IPS-NIHi11 (cell line): ENCODE measurements around the gene GZMM.

Experiments used
- DNase-seq: peaks from one replicate; pipeline ENCODE4 v3.0.0; 2012; ENCODE audit warnings: mixed read lengths, low spot score

Gene GZMM

GRCh38 chr19:535017-535835 lies 8.6 kb upstream of the GZMM start:
- DNase-seq: no peak

- DNase-seq: no peak
Measured at GRCh38 chr19:536031-536880, 7.6 kb upstream of the GZMM start.

GRCh38 chr19:536881-537404 lies 6.9 kb upstream of the GZMM start:
- no peak for DNase-seq

- no peak for DNase-seq
Measured at GRCh38 chr19:538641-539428, 5.0 kb upstream of the GZMM start.

- DNase-seq: no peak
Measured at GRCh38 chr19:539429-540030, 4.3 kb upstream of the GZMM start.

- DNase-seq: no peak
Measured at GRCh38 chr19:540867-541637, 2.8 kb upstream of the GZMM start.

- no peak for DNase-seq
Measured at GRCh38 chr19:541699-542098, 2.2 kb upstream of the GZMM start.

- DNase-seq: no peak
Measured at GRCh38 chr19:542173-542866, 1.5 kb upstream of the GZMM start.

GRCh38 chr19:547117-547516 lies 3.3 kb downstream of the GZMM start:
- DNase-seq: no peak

- DNase-seq: no peak
Measured at GRCh38 chr19:547836-548720, 4.2 kb downstream of the GZMM start.

GRCh38 chr19:548886-549830 lies 5.3 kb downstream of the GZMM start:
- peak; percentile 73 for DNase-seq

GRCh38 chr19:554817-555216 lies 11.0 kb downstream of the GZMM start:
- DNase-seq: no peak

- DNase-seq: no peak
Measured at GRCh38 chr19:555474-555808, 11.6 kb downstream of the GZMM start.

GRCh38 chr19:556611-557382 lies 12.9 kb downstream of the GZMM start:
- no peak for DNase-seq

- no peak for DNase-seq
Measured at GRCh38 chr19:558770-559439, 15.1 kb downstream of the GZMM start.

GRCh38 chr19:560121-560520 lies 16.3 kb downstream of the GZMM start:
- DNase-seq: no peak

GRCh38 chr19:566403-566802 lies 22.6 kb downstream of the GZMM start:
- DNase-seq: no peak
